ENCODE data around the gene PHACTR2.
"Not testable (repeated sequence)": the region's sequence is repeated elsewhere in the genome, so short reads cannot be mapped to it uniquely, and the experiment has no call there.

PHACTR2 gene

DNA sequence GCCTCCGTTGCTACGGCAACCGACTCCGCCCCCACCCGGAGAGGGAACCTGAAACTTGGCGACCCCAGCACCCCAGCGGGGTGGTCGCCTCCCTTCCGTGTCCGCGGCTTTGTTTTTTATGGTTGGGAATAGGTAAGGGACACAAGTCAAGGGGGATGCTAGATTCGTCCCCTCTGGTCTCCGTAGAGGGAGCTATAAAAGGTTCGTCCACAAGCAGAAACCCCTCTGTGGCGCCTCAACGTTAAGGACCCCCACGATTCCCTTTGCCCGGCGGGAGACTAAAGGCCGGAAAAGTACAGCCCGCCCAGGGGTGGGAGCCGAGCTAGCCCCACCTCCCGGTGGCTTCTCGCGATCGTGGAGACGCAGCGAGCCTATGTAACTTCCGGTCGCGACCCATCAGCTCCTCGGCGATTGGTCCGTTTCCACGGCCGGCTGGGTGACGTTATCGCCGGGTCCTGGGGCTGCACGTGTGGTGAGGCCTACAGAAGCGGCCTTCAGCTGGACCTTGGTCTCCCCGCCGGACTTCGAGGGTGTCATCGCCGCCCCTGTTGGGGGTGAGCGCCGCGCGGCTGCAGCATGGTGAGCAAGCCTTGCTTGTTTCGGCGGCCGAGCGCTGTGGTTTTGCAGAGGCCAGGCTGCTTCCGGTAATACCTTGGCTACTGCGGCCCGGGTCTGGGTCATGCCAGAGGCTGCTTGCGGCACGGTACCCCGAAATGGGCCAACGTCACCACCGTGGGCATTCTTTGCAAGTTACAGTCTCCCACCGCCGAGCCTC, 165.3 kb downstream of the PHACTR2 start, which contains the start of gene LTV1:
TSS of gene LTV1 (plus strand) at position 437 of the 775 bp plus-strand sequence. CDS start at position 577, 140 bp downstream.
- Histone ChIP-seq H3K56ac (ENCODE audit: low read length) (peak within 1 kb of the TSS; percentile 95), H3K4me1 (ENCODE audit: control insufficient read depth, low read depth, low read length) (peaks cover 2% of the 10 kb centered on the region), H4K5ac (ENCODE audit: low read length) (peak within 1 kb of the TSS; percentile 75), H3K23ac (ENCODE audit: low read length) (no peak within 1 kb of the TSS), H2AK5ac (ENCODE audit: low read length) (no peak within 1 kb of the TSS), H3K9ac (ENCODE audit: low read length) (peak within 1 kb of the TSS; percentile 95), H3K18ac (ENCODE audit: low read length) (peak within 1 kb of the TSS; percentile 35), H3K4ac (ENCODE audit: low read depth, low read length) (peak within 1 kb of the TSS; percentile 65), H2BK5ac (ENCODE audit: low read length) (peak within 1 kb of the TSS; percentile 94), H3K79me1 (ENCODE audit: low read length) (peaks cover 8% of the 10 kb centered on the region), H3K79me2 (ENCODE audit: control insufficient read depth, insufficient read depth, low read length) (peaks cover 19% of the 10 kb centered on the region), H4K8ac (ENCODE audit: low read depth, low read length) (peak within 1 kb of the TSS; percentile 89), H3K36me3 (ENCODE audit: control insufficient read depth, insufficient read depth, low read length) (peaks cover 1% of the 10 kb centered on the region), H2BK15ac (replicated peaks; ENCODE audit: low read depth) (no peak within 1 kb of the TSS), H3K27me3 (ENCODE audit: insufficient read depth, low read length, poor library complexity) (no peaks in the 10 kb centered on the region), H3K4me3 (ENCODE audit: low read length) (peak within 1 kb of the TSS; percentile 89), H3K4me2 (ENCODE audit: low read length) (peak within 1 kb of the TSS; percentile 86), H2BK120ac (ENCODE audit: low read depth, low read length) (peak within 1 kb of the TSS; percentile 10), H3K27ac (ENCODE audit: low read depth, low read length) (peak within 1 kb of the TSS; percentile 56)
- WGBS (ENCODE audit: extremely low coverage, insufficient coverage, low lambda C conversion rate): no CpG with 5 or more reads among the region's 64 CpGs
- DNase-seq: peak; percentile 98

DNA sequence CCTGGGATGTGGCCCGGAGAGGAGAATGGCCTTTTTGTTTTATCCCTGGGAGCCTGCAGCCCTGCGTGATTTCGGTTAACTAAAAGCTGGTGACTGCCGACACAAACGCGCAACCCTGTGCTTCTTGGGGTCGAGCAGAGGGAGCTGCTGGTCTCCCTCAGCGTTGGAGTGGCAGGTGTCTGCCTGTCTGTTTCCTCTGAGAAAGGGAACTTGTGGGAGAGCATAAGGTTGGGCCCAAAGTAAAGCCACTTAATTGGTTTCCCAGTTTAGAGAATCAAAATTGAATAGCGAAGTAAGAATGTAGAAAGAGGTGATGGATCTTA, 165.9 kb downstream of the PHACTR2 start:
- WGBS (ENCODE audit: extremely low coverage, insufficient coverage, low lambda C conversion rate): no CpG with 5 or more reads among the region's 9 CpGs
- Histone ChIP-seq H4K5ac (ENCODE audit: low read length) (no peak overlapping the region), H3K27ac (ENCODE audit: low read depth, low read length) (no peak overlapping the region), H3K4ac (ENCODE audit: low read depth, low read length) (peak overlapping the region; percentile 65), H2BK120ac (ENCODE audit: low read depth, low read length) (no peak overlapping the region), H2BK5ac (ENCODE audit: low read length) (no peak overlapping the region), H3K4me1 (ENCODE audit: control insufficient read depth, low read depth, low read length) (peaks cover 2% of the 10 kb centered on the region), H3K4me2 (ENCODE audit: low read length) (peak overlapping the region; percentile 86), H3K23ac (ENCODE audit: low read length) (no peak overlapping the region), H3K79me2 (ENCODE audit: control insufficient read depth, insufficient read depth, low read length) (peaks cover 19% of the 10 kb centered on the region), H3K79me1 (ENCODE audit: low read length) (peaks cover 12% of the 10 kb centered on the region), H3K27me3 (ENCODE audit: insufficient read depth, low read length, poor library complexity) (no peaks in the 10 kb centered on the region), H2AK5ac (ENCODE audit: low read length) (no peak overlapping the region), H3K18ac (ENCODE audit: low read length) (no peak overlapping the region), H2BK15ac (replicated peaks; ENCODE audit: low read depth) (no peak overlapping the region), H3K36me3 (ENCODE audit: control insufficient read depth, insufficient read depth, low read length) (peaks cover 5% of the 10 kb centered on the region), H3K9ac (ENCODE audit: low read length) (peak overlapping the region; percentile 95), H3K56ac (ENCODE audit: low read length) (peak overlapping the region; percentile 95), H4K8ac (ENCODE audit: low read depth, low read length) (no peak overlapping the region), H3K4me3 (ENCODE audit: low read length) (peak overlapping the region; percentile 89)
- DNase-seq: no peak

DNA sequence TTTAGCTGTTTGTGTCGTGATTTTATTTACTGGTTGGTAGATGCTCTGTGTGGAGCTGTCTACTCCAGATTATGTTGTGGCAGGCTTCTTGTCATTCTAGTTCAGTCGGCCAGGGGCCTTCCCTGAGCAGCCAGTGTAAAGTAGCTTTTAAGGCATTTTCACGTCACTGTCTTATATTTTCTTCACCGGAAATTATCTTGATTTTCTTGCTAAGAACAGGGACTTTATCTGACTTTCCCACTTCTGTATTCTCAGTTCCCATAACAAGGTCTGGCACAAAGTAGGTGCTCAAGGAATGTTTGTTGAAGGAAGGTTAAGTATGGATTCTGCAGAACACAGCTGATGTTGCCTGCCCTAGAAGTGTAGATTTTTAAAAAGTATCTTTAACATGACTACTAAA, 166.2 kb downstream of the PHACTR2 start:
- H3K27ac ChIP-seq (ENCODE audit: low read depth, low read length): no peak overlapping the region
- peaks cover 2% of the 10 kb centered on the region for H3K4me1 ChIP-seq (ENCODE audit: control insufficient read depth, low read depth, low read length)
- peaks cover 12% of the 10 kb centered on the region for H3K79me1 ChIP-seq (ENCODE audit: low read length)
- no peak overlapping the region for H3K4ac ChIP-seq (ENCODE audit: low read depth, low read length)
- peaks cover 5% of the 10 kb centered on the region for H3K36me3 ChIP-seq (ENCODE audit: control insufficient read depth, insufficient read depth, low read length)
- no peak overlapping the region for H2BK15ac ChIP-seq (replicated peaks; ENCODE audit: low read depth)
- no CpG with 5 or more reads among the region's 4 CpGs for WGBS (ENCODE audit: extremely low coverage, insufficient coverage, low lambda C conversion rate)
- peak overlapping the region; percentile 89 for H3K4me3 ChIP-seq (ENCODE audit: low read length)
- H3K4me2 ChIP-seq (ENCODE audit: low read length): peak overlapping the region; percentile 86
- no peak overlapping the region for H3K23ac ChIP-seq (ENCODE audit: low read length)
- no peak overlapping the region for H4K8ac ChIP-seq (ENCODE audit: low read depth, low read length)
- peaks cover 19% of the 10 kb centered on the region for H3K79me2 ChIP-seq (ENCODE audit: control insufficient read depth, insufficient read depth, low read length)
- no peak overlapping the region for H3K18ac ChIP-seq (ENCODE audit: low read length)
- DNase-seq: peak; percentile 6
- H3K56ac ChIP-seq (ENCODE audit: low read length): peak overlapping the region; percentile 95
- no peak overlapping the region for H2AK5ac ChIP-seq (ENCODE audit: low read length)
- peak overlapping the region; percentile 95 for H3K9ac ChIP-seq (ENCODE audit: low read length)
- H4K5ac ChIP-seq (ENCODE audit: low read length): no peak overlapping the region
- no peaks in the 10 kb centered on the region for H3K27me3 ChIP-seq (ENCODE audit: insufficient read depth, low read length, poor library complexity)
- no peak overlapping the region for H2BK120ac ChIP-seq (ENCODE audit: low read depth, low read length)
- no peak overlapping the region for H2BK5ac ChIP-seq (ENCODE audit: low read length)

DNA sequence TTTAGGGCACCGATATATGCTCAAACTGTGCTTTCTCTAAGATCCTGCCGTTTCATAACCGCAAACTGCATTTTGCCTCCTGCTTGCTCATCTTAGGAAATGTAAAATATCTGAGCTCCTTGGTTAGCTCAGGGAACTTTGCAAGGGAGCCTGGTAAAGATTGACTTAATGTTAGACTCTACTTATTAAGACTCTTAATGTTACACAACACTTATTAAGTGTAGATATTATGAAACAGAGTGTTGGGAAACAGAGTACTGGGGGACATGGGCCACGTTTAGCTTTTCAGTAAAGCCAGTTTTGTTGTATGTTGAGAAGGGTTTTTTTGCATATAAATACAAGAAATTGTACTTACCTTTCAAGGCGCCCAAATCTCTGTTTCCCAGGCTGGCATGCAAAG, 167.3 kb downstream of the PHACTR2 start:
- H2BK120ac ChIP-seq (ENCODE audit: low read depth, low read length): no peak overlapping the region
- peaks cover 7% of the 10 kb centered on the region for H3K36me3 ChIP-seq (ENCODE audit: control insufficient read depth, insufficient read depth, low read length)
- DNase-seq: no peak
- H3K4me3 ChIP-seq (ENCODE audit: low read length): no peak overlapping the region
- H3K18ac ChIP-seq (ENCODE audit: low read length): no peak overlapping the region
- peaks cover 12% of the 10 kb centered on the region for H3K79me1 ChIP-seq (ENCODE audit: low read length)
- H4K5ac ChIP-seq (ENCODE audit: low read length): no peak overlapping the region
- H2AK5ac ChIP-seq (ENCODE audit: low read length): no peak overlapping the region
- peaks cover 2% of the 10 kb centered on the region for H3K4me1 ChIP-seq (ENCODE audit: control insufficient read depth, low read depth, low read length)
- H3K9ac ChIP-seq (ENCODE audit: low read length): no peak overlapping the region
- H3K56ac ChIP-seq (ENCODE audit: low read length): no peak overlapping the region
- no peak overlapping the region for H3K23ac ChIP-seq (ENCODE audit: low read length)
- H3K27ac ChIP-seq (ENCODE audit: low read depth, low read length): no peak overlapping the region
- peaks cover 21% of the 10 kb centered on the region for H3K79me2 ChIP-seq (ENCODE audit: control insufficient read depth, insufficient read depth, low read length)
- H2BK5ac ChIP-seq (ENCODE audit: low read length): no peak overlapping the region
- no peak overlapping the region for H4K8ac ChIP-seq (ENCODE audit: low read depth, low read length)
- no peak overlapping the region for H3K4ac ChIP-seq (ENCODE audit: low read depth, low read length)
- no peak overlapping the region for H2BK15ac ChIP-seq (replicated peaks; ENCODE audit: low read depth)
- no peaks in the 10 kb centered on the region for H3K27me3 ChIP-seq (ENCODE audit: insufficient read depth, low read length, poor library complexity)
- WGBS (ENCODE audit: extremely low coverage, insufficient coverage, low lambda C conversion rate): no CpG with 5 or more reads among the region's 5 CpGs
- no peak overlapping the region for H3K4me2 ChIP-seq (ENCODE audit: low read length)

GRCh38 chr6:143851706-143852105, 173.9 kb downstream of the PHACTR2 start:
- H3K79me1 ChIP-seq (ENCODE audit: low read length); H3K4ac ChIP-seq (ENCODE audit: low read depth, low read length); H3K18ac ChIP-seq (ENCODE audit: low read length); H4K8ac ChIP-seq (ENCODE audit: low read depth, low read length); H2AK5ac ChIP-seq (ENCODE audit: low read length); H4K5ac ChIP-seq (ENCODE audit: low read length); H2BK15ac ChIP-seq (replicated peaks; ENCODE audit: low read depth); H3K23ac ChIP-seq (ENCODE audit: low read length); H3K79me2 ChIP-seq (ENCODE audit: control insufficient read depth, insufficient read depth, low read length); H3K9ac ChIP-seq (ENCODE audit: low read length); H3K27ac ChIP-seq (ENCODE audit: low read depth, low read length); H2BK120ac ChIP-seq (ENCODE audit: low read depth, low read length); H3K4me2 ChIP-seq (ENCODE audit: low read length); H3K27me3 ChIP-seq (ENCODE audit: insufficient read depth, low read length, poor library complexity); H3K56ac ChIP-seq (ENCODE audit: low read length); H2BK5ac ChIP-seq (ENCODE audit: low read length); H3K4me1 ChIP-seq (ENCODE audit: control insufficient read depth, low read depth, low read length); DNase-seq; H3K4me3 ChIP-seq (ENCODE audit: low read length): not testable (repeated sequence)
- peaks cover 10% of the 10 kb centered on the region for H3K36me3 ChIP-seq (ENCODE audit: control insufficient read depth, insufficient read depth, low read length)
- WGBS (ENCODE audit: extremely low coverage, insufficient coverage, low lambda C conversion rate): no CpG with 5 or more reads among the region's 3 CpGs

Measured in mesendoderm (in vitro differentiated cells).